Lung (tissue), 12 donors: ENCODE measurements around the gene NIPAL3. TPM values are rescaled to one million over a fixed set of nuclear protein-coding genes. Genes with fewer than 3 reads are reported as not detected.

ENCODE experiments used
- ATAC-seq: fragments of 200-7000 bp; cut with Tn5 transposase; one replicate; pipeline ENCODE4 v1.9.1; 2020; ENCODE audit warnings: moderate number of reproducible peaks; ENCODE audit not compliant: insufficient read depth, low FRiP score
- DNase-seq, 3 donors: peaks; one replicate each; pipeline ENCODE4 v3.0.0-alpha.2; 2013 to 2017
- H3K27ac ChIP-seq, 2 donors: one replicate each; pipeline ENCODE4 v1.5.1; 2013; ENCODE audit warnings: mild to moderate bottlenecking in 2 of 2, moderate library complexity in 2 of 2, control low read depth in 1 of 2, inconsistent platforms in 1 of 2, low read depth in 1 of 2, low read length in 1 of 2
- H3K27me3 ChIP-seq, 3 donors: one replicate each; pipeline ENCODE4 v1.5.1; 2013; ENCODE audit warnings: low read length in 2 of 3; ENCODE audit not compliant: control insufficient read depth in 3 of 3, insufficient read depth in 3 of 3
- H3K36me3 ChIP-seq, 4 donors: one replicate each; pipeline ENCODE4 v1.5.1; 2013; ENCODE audit warnings: low read length in 4 of 4, mild to moderate bottlenecking in 1 of 4, moderate library complexity in 1 of 4; ENCODE audit not compliant: control insufficient read depth in 4 of 4, insufficient read depth in 4 of 4
- H3K4me1 ChIP-seq, 5 donors: one replicate each; pipeline ENCODE4 v1.5.1; 2013; ENCODE audit warnings: low read length in 5 of 5, mild to moderate bottlenecking in 2 of 5, moderate library complexity in 1 of 5; ENCODE audit not compliant: control insufficient read depth in 5 of 5, insufficient read depth in 5 of 5
- H3K4me3 ChIP-seq: one replicate; pipeline ENCODE4 v1.5.1; 2013; ENCODE audit warnings: mild to moderate bottlenecking, control low read depth, moderate library complexity
- H3K9ac ChIP-seq, 2 donors: one replicate each; pipeline ENCODE4 v1.5.1; 2013; ENCODE audit warnings: low read length in 2 of 2, control low read depth in 1 of 2; ENCODE audit not compliant: insufficient read depth in 1 of 2
- H3K9me3 ChIP-seq, 4 donors: one replicate each; pipeline ENCODE4 v1.5.1; 2013; ENCODE audit warnings: low read length in 3 of 4, mild to moderate bottlenecking in 1 of 4, moderate library complexity in 1 of 4; ENCODE audit not compliant: control insufficient read depth in 4 of 4, insufficient read depth in 3 of 4
- CTCF ChIP-seq: IDR thresholded peaks from 2 replicates; pipeline ENCODE4 v1.5.1; 2012; ENCODE audit warnings: mild to moderate bottlenecking; ENCODE audit errors: control extremely low read depth, extremely low read depth
- WGBS, 2 donors: extraction: QIAGEN DNeasy Blood & Tissue Kit; methylation state at CpG; one replicate each; pipeline ENCODE4 v1.1.7; 2013; 5-methylcytosine and 5-hydroxymethylcytosine counted together
- polyA plus RNA-seq, 2 donors: library from polyadenylated mRNA; stranded (reverse); fragments of 200-250 nt; gene quantifications; one replicate each; pipeline ENCODE4 v1.2.1, GENCODE V29; 2013
- total RNA-seq, 2 donors: library from RNA; depleted of rRNA in 1 of 2; stranded (reverse); fragments of >200 nt in 1 of 2; gene quantifications; one replicate each; pipeline ENCODE4 v1.2.1, GENCODE V29; 2014 to 2021
- donor health status: control.
- donor health status: control.
- donor health status: Bipolar disorder and iron deficiency.
- donor health status: healthy.
- donor health status: DM: yes; HTN: yes; CAD: no.

Gene NIPAL3
- total and polyA plus RNA-seq, 4 donors = 11.9 to 31.8 (median 19.8) TPM

GRCh38 chr1:24481843-24482610 lies 66.4 kb downstream of the NIPAL3 start:
- DNase-seq = no peak
- WGBS, 2 donors = 85 to 86% methylated on average over 16 of the region's 16 CpGs
- Histone ChIP-seq H3K9ac (no peak overlapping the region), H3K9me3 (no peaks in the 10 kb centered on the region), H3K4me3 (no peak overlapping the region), H3K4me1 (peaks cover 0 to 2% (median 0%) of the 10 kb centered on the region in 5 donors), H3K27me3 (no peaks in the 10 kb centered on the region), H3K36me3 (no peaks in the 10 kb centered on the region), H3K27ac (no peak overlapping the region)
- no peak for TF ChIP-seq CTCF
- ATAC-seq = no peak

- Histone ChIP-seq H3K36me3 (no peaks in the 10 kb centered on the region), H3K27me3 (no peaks in the 10 kb centered on the region), H3K4me3 (no peak overlapping the region), H3K9ac (no peak overlapping the region), H3K27ac (no peak overlapping the region), H3K9me3 (no peaks in the 10 kb centered on the region), H3K4me1 (peaks cover 0 to 1% (median 0%) of the 10 kb centered on the region in 5 donors)
- WGBS, 2 donors = 95 to 97% methylated on average over 5 of the region's 5 CpGs
- no peak for TF ChIP-seq CTCF
- DNase-seq (no peak), ATAC-seq (no peak)
Measured at GRCh38 chr1:24483441-24483840, 67.8 kb downstream of the NIPAL3 start.

- no peak overlapping the region for H3K9ac ChIP-seq
- H3K4me1 ChIP-seq = peaks cover 0 to 1% (median 0%) of the 10 kb centered on the region in 5 donors
- TF ChIP-seq CTCF = no peak
- ATAC-seq (no peak), DNase-seq (no peak)
- H3K27ac ChIP-seq = no peak overlapping the region
- no peak overlapping the region for H3K4me3 ChIP-seq
- WGBS, 2 donors = 70 to 80% methylated on average over 4 of the region's 4 CpGs
- no peaks in the 10 kb centered on the region for H3K9me3 ChIP-seq
- H3K27me3 ChIP-seq = no peaks in the 10 kb centered on the region
- no peaks in the 10 kb centered on the region for H3K36me3 ChIP-seq
Measured at GRCh38 chr1:24484199-24484598, 68.6 kb downstream of the NIPAL3 start.
